ENCODE results near the gene PARD3B. TPM values are rescaled to one million over a fixed set of nuclear protein-coding genes. Genes with fewer than 3 reads are reported as not detected.

PARD3B gene
- total RNA-seq, 1 experiment from 2014 or later = 6.4 TPM

DNA sequence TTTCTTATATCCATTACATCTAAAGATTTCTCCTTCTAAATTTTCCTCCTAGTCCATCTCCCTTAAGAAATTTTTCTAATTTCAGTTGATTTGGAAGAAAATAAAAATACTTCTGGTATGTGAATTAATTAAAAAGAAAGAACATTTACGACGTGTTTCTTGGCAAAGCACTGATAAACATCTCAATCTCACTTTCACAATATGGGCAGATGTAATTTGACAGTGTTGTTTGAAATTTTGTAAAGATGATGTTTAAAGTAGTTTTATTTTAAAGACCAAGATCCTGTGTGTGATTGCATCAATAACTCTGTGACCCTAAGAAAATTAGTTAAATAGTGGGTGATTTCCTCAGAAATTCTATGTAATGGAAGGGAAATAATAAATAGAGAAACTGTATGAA is 510.0 kb downstream of the PARD3B start:
- TF ChIP-seq, protein P1, sequence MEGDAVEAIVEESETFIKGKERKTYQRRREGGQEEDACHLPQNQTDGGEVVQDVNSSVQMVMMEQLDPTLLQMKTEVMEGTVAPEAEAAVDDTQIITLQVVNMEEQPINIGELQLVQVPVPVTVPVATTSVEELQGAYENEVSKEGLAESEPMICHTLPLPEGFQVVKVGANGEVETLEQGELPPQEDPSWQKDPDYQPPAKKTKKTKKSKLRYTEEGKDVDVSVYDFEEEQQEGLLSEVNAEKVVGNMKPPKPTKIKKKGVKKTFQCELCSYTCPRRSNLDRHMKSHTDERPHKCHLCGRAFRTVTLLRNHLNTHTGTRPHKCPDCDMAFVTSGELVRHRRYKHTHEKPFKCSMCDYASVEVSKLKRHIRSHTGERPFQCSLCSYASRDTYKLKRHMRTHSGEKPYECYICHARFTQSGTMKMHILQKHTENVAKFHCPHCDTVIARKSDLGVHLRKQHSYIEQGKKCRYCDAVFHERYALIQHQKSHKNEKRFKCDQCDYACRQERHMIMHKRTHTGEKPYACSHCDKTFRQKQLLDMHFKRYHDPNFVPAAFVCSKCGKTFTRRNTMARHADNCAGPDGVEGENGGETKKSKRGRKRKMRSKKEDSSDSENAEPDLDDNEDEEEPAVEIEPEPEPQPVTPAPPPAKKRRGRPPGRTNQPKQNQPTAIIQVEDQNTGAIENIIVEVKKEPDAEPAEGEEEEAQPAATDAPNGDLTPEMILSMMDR (conservative IDR thresholded peaks at IDR 0.05) = no peak
- no peak overlapping the region for H3T11ph ChIP-seq (ENCODE audit: low read length)
- Mint-ChIP-seq H3K36me3 (ENCODE audit: insufficient read depth in 1 of 3, low read depth in 3 of 3) (peaks cover 6 to 12% (median 9%) of the 10 kb centered on the region in 3 experiments; a peak in 5 of 7 replicates), H3K9me3 (peaks cover 10 to 12% of the 10 kb centered on the region in 2 experiments; a peak in 4 of 5 replicates), H3K4me3 (no peak overlapping the region), H3K4me1 (peaks cover 3 to 8% of the 10 kb centered on the region in 2 experiments), H3K27me3 (ENCODE audit: low read depth) (no peaks in the 10 kb centered on the region), H3K27ac (no peak overlapping the region; a peak in 1 of 7 replicates)
- no peak overlapping the region for H3K14ac ChIP-seq (ENCODE audit: insufficient read depth, low read length)
- no peak overlapping the region for H3K18ac ChIP-seq (ENCODE audit: insufficient read length, low read depth, low read length)
- H3K79me2 ChIP-seq (ENCODE audit: insufficient read depth, low read length) = no peaks in the 10 kb centered on the region
- H4K20me1 ChIP-seq (ENCODE audit: control insufficient read depth, insufficient read depth, insufficient read length) = no peaks in the 10 kb centered on the region
- no peak overlapping the region for H2BK15ac ChIP-seq (ENCODE audit: low read depth, low read length)
- no peak overlapping the region for H3K56ac ChIP-seq (ENCODE audit: insufficient read length, low read depth, low read length)
- H3K27ac ChIP-seq (ENCODE audit: insufficient read length, low read depth, low read length) = no peak overlapping the region
- no peaks in the 10 kb centered on the region for H3K23me2 ChIP-seq (ENCODE audit: insufficient read length, low read depth, low read length, poor library complexity, severe bottlenecking)
- H3K9ac ChIP-seq (ENCODE audit: extremely low read depth, insufficient read length, low read length) = no peak overlapping the region
- H2BK120ac ChIP-seq (ENCODE audit: low read depth, low read length, poor library complexity, severe bottlenecking) = no peak overlapping the region
- no peaks in the 10 kb centered on the region for H3K27me3 ChIP-seq (ENCODE audit: insufficient read depth, low read length)
- no peak overlapping the region for H2BK20ac ChIP-seq (ENCODE audit: low read depth, low read length, poor library complexity, severe bottlenecking)
- no CpG with 5 or more reads among the region's 2 CpGs for WGBS (ENCODE audit: extremely low coverage, insufficient read length, low lambda C conversion rate)
- no peaks in the 10 kb centered on the region for H3K79me1 ChIP-seq (ENCODE audit: insufficient read depth, low read depth, low read length, poor library complexity, severe bottlenecking)
- H3K9me3 ChIP-seq (ENCODE audit: control insufficient read depth, low read depth, low read length) = no peaks in the 10 kb centered on the region
- H3K4me2 ChIP-seq (ENCODE audit: insufficient read depth, insufficient read length, low read length) = no peak overlapping the region
- H4K91ac ChIP-seq (ENCODE audit: insufficient read length, low read depth, low read length) = no peak overlapping the region
- no peak for DNase-seq
- H2BK12ac ChIP-seq (ENCODE audit: insufficient read length, low read depth, low read length) = no peak overlapping the region
- H4K5ac ChIP-seq (ENCODE audit: insufficient read length, low read depth, low read length) = no peak overlapping the region
- no peak overlapping the region for H3K4ac ChIP-seq (ENCODE audit: low read depth, low read length)
- no peak overlapping the region for H2BK5ac ChIP-seq (ENCODE audit: insufficient read length, low read length)
- no peak overlapping the region for H2AK5ac ChIP-seq (ENCODE audit: insufficient read length, low read length)
- no peak overlapping the region for H4K8ac ChIP-seq (replicated peaks; ENCODE audit: insufficient read length, low read depth, low read length)
- H2AFZ ChIP-seq (ENCODE audit: low read length) = no peak overlapping the region
- no peaks in the 10 kb centered on the region for H3K4me1 ChIP-seq (ENCODE audit: insufficient read depth, low read length)
- H3K23ac ChIP-seq (ENCODE audit: insufficient read length, low read depth, low read length) = no peak overlapping the region

All from H9 (cell line).